Prostate gland (tissue), 2 donors: ENCODE results near the gene ARHGEF4. TPM values are rescaled to one million over a fixed set of nuclear protein-coding genes. Genes with fewer than 3 reads are reported as not detected.

Experiments used
- DNase-seq: peaks from one replicate; pipeline ENCODE4 v3.0.0-alpha.2; 2019; ENCODE audit warnings: low spot score
- H3K27ac ChIP-seq, 2 donors: fragments of 200-600 bp; sonication (generic); 2 replicates each; pipeline ENCODE4 v1.5.1; 2017 to 2019
- H3K27me3 ChIP-seq: fragments of 200-600 bp; sonication (generic); replicated peaks from 2 replicates; pipeline ENCODE4 v1.5.1; 2019; ENCODE audit not compliant: insufficient read depth
- H3K36me3 ChIP-seq, 2 donors: fragments of 200-600 bp; sonication (generic); 1 replicate in 1 of 2; 2 replicates in 1 of 2; pipeline versions ENCODE4 v1.5.1 to v1.8.1; 2017 to 2019
- H3K4me1 ChIP-seq: fragments of 200-600 bp; sonication (generic); replicated peaks from 2 replicates; pipeline ENCODE4 v1.5.1; 2019
- H3K4me3 ChIP-seq, 2 donors: fragments of 200-600 bp; sonication (generic); 2 replicates each; pipeline ENCODE4 v1.5.1; 2017 to 2019
- H3K9me3 ChIP-seq: fragments of 200-600 bp; sonication (generic); 2 replicates; pipeline ENCODE4 v1.5.1; 2017
- POLR2A ChIP-seq: fragments of 450-650 bp; IDR thresholded peaks from one replicate; pipeline ENCODE4 v1.6.1; 2016; ENCODE audit warnings: antibody characterized with exemption, mild to moderate bottlenecking
- POLR2AphosphoS5 ChIP-seq: sonication (generic); formaldehyde crosslinking; IDR thresholded peaks from one replicate; pipeline ENCODE4 v1.6.1; 2017; ENCODE audit warnings: antibody characterized with exemption
- WGBS: methylation state at CpG from one replicate; pipeline ENCODE4 v1.1.5; 2018; 5-methylcytosine and 5-hydroxymethylcytosine counted together
- intact Hi-C: fragments of 100-400 bp; cut with DNase I; formaldehyde crosslinking; loops from one replicate; pipeline ENCODE4 v1.14.2; 2022
- total RNA-seq, 2 donors: library from RNA; depleted of rRNA; stranded (reverse); fragments of >200 nt; gene quantifications; one replicate each; pipeline ENCODE4 v1.1.0, GENCODE V29; 2016
- TF ChIP-seq, protein P1 (sequence below), 4 experiments: fragments of 200-600 bp in 2 of 4; fragments of 450-650 bp in 2 of 4; sonication (generic) in 2 of 4; IDR thresholded peaks; 1 replicate in 3 of 4; 2 replicates in 1 of 4; pipeline ENCODE4 v1.5.1; 2016 to 2019; ENCODE audit warnings: antibody characterized with exemption in 4 of 4, mild to moderate bottlenecking in 2 of 4, moderate library complexity in 2 of 4

Gene ARHGEF4
- total RNA-seq, 2 donors from 2014 or later, result 9.6 to 56.0 TPM

DNA sequence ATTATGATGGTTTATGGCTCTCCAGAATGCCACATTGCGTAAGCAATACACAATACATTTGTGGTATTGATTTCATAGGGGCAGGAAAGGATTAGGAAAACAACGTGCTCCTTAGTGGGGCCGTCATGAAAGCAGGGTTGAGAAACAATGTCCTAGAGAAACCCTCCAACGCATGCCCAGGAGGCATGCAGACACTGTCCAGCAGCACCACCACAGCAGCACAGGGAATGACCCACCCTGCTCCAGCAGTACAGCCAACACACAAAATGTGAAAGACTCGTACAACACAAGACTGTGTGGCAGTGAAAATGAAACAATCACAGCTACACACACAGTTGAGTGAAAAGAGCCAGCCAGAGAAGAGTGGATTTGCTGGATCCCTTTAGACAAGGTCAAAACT, 190.2 kb downstream of the ARHGEF4 start:
- WGBS, result 56% methylated on average over 5 of the region's 5 CpGs
- DNase-seq, result no peak
- no peaks in the 10 kb centered on the region for H3K27me3 ChIP-seq
- no peak overlapping the region for H3K4me3 ChIP-seq
- H3K4me1 ChIP-seq, result no peaks in the 10 kb centered on the region
- TF ChIP-seq POLR2A, result no peak
- no peak for TF ChIP-seq POLR2AphosphoS5
- TF ChIP-seq, protein P1, sequence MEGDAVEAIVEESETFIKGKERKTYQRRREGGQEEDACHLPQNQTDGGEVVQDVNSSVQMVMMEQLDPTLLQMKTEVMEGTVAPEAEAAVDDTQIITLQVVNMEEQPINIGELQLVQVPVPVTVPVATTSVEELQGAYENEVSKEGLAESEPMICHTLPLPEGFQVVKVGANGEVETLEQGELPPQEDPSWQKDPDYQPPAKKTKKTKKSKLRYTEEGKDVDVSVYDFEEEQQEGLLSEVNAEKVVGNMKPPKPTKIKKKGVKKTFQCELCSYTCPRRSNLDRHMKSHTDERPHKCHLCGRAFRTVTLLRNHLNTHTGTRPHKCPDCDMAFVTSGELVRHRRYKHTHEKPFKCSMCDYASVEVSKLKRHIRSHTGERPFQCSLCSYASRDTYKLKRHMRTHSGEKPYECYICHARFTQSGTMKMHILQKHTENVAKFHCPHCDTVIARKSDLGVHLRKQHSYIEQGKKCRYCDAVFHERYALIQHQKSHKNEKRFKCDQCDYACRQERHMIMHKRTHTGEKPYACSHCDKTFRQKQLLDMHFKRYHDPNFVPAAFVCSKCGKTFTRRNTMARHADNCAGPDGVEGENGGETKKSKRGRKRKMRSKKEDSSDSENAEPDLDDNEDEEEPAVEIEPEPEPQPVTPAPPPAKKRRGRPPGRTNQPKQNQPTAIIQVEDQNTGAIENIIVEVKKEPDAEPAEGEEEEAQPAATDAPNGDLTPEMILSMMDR (IDR thresholded peaks at IDR 0.05), result no peak
- H3K9me3 ChIP-seq, result no peaks in the 10 kb centered on the region
- no peak overlapping the region for H3K27ac ChIP-seq
- no peaks in the 10 kb centered on the region for H3K36me3 ChIP-seq
- intact Hi-C loops, result no loop called here

GRCh38 chr2:131027566-131028528, 191.1 kb downstream of the ARHGEF4 start:
- Histone ChIP-seq H3K4me3 (no peak overlapping the region), H3K36me3 (no peaks in the 10 kb centered on the region), H3K4me1 (no peaks in the 10 kb centered on the region), H3K27me3 (no peaks in the 10 kb centered on the region), H3K27ac (no peak overlapping the region), H3K9me3 (no peaks in the 10 kb centered on the region)
- TF ChIP-seq, protein P1 (IDR thresholded peaks at IDR 0.05), result no peak
- TF ChIP-seq POLR2A (no peak), POLR2AphosphoS5 (no peak)
- WGBS, result 95% methylated on average over 12 of the region's 12 CpGs
- no peak for DNase-seq
- intact Hi-C loops, result no loop called here

DNA sequence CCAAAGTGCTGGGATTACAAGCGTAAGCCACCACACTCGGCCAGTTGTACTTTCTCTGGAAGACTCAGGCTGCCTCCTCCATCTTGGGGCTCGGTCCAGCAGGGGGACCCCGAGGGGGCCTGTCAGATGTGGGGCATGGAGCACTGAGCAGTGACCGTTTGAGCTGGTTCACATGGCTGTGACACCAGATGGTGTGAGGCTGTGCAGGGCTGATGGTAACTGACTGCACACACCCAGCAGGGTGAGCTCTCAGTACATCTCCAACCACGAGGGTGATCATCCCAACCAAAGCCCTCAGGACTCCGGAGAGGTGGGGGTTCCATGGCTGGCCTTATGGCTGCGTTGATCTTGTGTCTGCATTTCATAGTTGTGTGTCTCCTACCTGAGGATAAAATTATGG, 193.1 kb downstream of the ARHGEF4 start:
- DNase-seq, result no peak
- intact Hi-C loops, result no loop called here

GRCh38 chr2:131030478-131030971, 193.8 kb downstream of the ARHGEF4 start:
- no peak for DNase-seq
- 70% methylated on average over 13 of the region's 13 CpGs for WGBS
- Histone ChIP-seq H3K9me3 (no peaks in the 10 kb centered on the region), H3K4me1 (no peaks in the 10 kb centered on the region), H3K27ac (no peak overlapping the region), H3K4me3 (no peak overlapping the region), H3K36me3 (no peaks in the 10 kb centered on the region), H3K27me3 (no peaks in the 10 kb centered on the region)
- no peak for TF ChIP-seq POLR2A
- no peak for TF ChIP-seq POLR2AphosphoS5
- TF ChIP-seq, protein P1 (IDR thresholded peaks at IDR 0.05), result no peak
- intact Hi-C loops, result no loop called here

More for the DNA sequence above, 193.1 kb downstream of the ARHGEF4 start:
- H3K27me3 ChIP-seq, result no peaks in the 10 kb centered on the region
- H3K4me1 ChIP-seq, result no peaks in the 10 kb centered on the region
- H3K36me3 ChIP-seq, result no peaks in the 10 kb centered on the region
- no peaks in the 10 kb centered on the region for H3K9me3 ChIP-seq
- H3K4me3 ChIP-seq, result no peak overlapping the region
- H3K27ac ChIP-seq, result no peak overlapping the region
- no peak for TF ChIP-seq POLR2AphosphoS5
- TF ChIP-seq, protein P1 (IDR thresholded peaks at IDR 0.05), result no peak
- TF ChIP-seq POLR2A, result no peak
- WGBS, result 75% methylated on average over 8 of the region's 8 CpGs
